OCI-LY3 (cell line): ENCODE measurements around the gene HCFC1R1.

Source experiments
- EZH2phosphoT487 ChIP-seq: fragments of 200-600 bp; shearing (Covaris generic); IDR thresholded peaks from 2 replicates; pipeline ENCODE4 v1.6.1; 2018; ENCODE audit warnings: antibody characterized with exemption, mixed run types, low read depth
- TF ChIP-seq, protein P1 (sequence below): fragments of 200-600, 300-600 bp; sonication (generic); IDR thresholded peaks from 2 replicates; pipeline ENCODE4 v1.5.1; 2014; ENCODE audit warnings: antibody characterized with exemption, low read length, low read depth

DNA sequence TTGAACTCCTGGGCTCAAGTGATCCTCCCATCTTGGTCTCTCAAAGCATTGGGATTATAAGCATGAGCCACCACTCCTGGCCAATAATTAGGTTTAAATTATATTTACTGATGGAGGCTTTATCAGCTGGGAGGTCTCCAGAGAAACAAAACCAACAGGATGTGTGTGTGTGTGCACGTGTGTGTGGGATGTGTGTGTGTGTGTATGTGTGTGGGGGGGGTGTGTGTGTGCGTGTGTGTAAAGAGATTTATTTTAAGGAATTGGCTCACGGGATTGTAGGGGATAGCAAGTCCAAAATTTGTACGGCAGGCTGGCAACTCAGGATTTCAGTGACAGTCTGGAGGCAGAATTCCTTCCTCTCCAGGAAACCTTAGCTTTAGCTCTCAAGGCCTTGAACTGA is 27.3 kb upstream of the HCFC1R1 start:
- TF ChIP-seq, protein P1, sequence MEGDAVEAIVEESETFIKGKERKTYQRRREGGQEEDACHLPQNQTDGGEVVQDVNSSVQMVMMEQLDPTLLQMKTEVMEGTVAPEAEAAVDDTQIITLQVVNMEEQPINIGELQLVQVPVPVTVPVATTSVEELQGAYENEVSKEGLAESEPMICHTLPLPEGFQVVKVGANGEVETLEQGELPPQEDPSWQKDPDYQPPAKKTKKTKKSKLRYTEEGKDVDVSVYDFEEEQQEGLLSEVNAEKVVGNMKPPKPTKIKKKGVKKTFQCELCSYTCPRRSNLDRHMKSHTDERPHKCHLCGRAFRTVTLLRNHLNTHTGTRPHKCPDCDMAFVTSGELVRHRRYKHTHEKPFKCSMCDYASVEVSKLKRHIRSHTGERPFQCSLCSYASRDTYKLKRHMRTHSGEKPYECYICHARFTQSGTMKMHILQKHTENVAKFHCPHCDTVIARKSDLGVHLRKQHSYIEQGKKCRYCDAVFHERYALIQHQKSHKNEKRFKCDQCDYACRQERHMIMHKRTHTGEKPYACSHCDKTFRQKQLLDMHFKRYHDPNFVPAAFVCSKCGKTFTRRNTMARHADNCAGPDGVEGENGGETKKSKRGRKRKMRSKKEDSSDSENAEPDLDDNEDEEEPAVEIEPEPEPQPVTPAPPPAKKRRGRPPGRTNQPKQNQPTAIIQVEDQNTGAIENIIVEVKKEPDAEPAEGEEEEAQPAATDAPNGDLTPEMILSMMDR, result no peak
- TF ChIP-seq EZH2phosphoT487, result no peak
